GM13976 (cell line): ENCODE results near the gene COX5A.
A peak's percentile ranks its signal among the peaks of the same experiment; 100 is the strongest.

Experiments used
- DNase-seq: peaks from one replicate; pipeline ENCODE4 v3.0.0; 2012; ENCODE audit warnings: low spot score
- in situ Hi-C: fragments of 300-500 bp; cut with MboI; formaldehyde crosslinking; loops from one replicate; pipeline ENCODE4 v1.12.0; 2022; ENCODE audit warnings: low sequenced_read_pairs, mixed read lengths, inconsistent platforms; ENCODE audit not compliant: unreplicated experiment
- TF ChIP-seq, protein P1 (sequence below): IDR thresholded peaks from 2 replicates; pipeline ENCODE4 v1.5.1; 2012; ENCODE audit warnings: borderline replicate concordance, mild to moderate bottlenecking; ENCODE audit not compliant: insufficient read depth; ENCODE audit errors: extremely low read depth, missing control alignments, control extremely low read depth

Gene COX5A

DNA sequence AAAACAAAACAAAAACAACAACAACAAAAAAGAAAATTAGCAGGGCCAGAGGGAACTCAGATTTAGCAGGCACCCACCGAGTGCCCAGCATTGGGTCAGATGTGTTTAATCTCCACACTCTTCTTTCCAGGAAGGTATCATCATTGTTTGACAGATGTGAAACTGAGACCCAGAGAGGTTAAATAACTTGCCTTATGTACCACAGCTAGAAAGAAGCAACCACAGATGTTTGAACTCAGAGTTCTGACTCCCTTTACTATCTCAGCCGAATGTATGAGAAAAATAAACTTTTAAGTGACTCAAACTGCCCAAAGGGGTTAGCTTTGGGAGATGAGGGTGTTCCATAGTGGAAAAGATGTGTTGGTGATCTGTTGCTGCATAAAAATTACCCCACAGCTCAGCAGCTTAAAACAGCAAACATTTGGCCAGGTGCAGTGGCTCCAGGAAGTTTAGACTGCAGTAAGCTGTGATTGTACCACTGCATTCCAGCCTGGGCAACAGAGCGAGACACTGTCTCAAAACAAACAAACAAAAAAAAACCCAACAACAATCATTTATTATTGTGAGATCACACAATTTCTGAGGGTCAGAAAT, 23.2 kb upstream of the COX5A start:
- no peak for DNase-seq
- TF ChIP-seq, protein P1, sequence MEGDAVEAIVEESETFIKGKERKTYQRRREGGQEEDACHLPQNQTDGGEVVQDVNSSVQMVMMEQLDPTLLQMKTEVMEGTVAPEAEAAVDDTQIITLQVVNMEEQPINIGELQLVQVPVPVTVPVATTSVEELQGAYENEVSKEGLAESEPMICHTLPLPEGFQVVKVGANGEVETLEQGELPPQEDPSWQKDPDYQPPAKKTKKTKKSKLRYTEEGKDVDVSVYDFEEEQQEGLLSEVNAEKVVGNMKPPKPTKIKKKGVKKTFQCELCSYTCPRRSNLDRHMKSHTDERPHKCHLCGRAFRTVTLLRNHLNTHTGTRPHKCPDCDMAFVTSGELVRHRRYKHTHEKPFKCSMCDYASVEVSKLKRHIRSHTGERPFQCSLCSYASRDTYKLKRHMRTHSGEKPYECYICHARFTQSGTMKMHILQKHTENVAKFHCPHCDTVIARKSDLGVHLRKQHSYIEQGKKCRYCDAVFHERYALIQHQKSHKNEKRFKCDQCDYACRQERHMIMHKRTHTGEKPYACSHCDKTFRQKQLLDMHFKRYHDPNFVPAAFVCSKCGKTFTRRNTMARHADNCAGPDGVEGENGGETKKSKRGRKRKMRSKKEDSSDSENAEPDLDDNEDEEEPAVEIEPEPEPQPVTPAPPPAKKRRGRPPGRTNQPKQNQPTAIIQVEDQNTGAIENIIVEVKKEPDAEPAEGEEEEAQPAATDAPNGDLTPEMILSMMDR, result no peak
- in situ Hi-C loops, result no loop called here

DNA sequence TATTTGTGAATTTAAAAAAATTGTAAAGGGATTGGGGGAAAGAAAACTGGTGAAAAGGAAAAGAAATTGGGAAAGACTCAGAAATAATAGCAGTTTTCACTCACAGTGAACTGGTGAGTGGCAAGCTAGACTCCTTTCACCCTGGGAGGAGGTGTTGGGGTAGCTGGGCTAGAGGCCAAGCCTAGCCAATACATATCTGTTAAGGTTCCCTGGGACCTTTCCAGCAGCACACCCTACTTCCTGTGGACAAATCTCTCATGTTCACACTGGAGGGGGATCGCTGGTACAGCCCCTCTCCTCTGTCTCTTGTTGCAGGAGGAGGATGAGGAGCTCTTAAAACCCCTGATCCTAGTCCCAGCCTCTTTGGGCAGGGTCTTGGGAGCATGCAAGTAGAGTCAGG, 22.4 kb upstream of the COX5A start:
- in situ Hi-C loops, result no loop called here
- DNase-seq, result no peak
- TF ChIP-seq, protein P1, result no peak

DNA sequence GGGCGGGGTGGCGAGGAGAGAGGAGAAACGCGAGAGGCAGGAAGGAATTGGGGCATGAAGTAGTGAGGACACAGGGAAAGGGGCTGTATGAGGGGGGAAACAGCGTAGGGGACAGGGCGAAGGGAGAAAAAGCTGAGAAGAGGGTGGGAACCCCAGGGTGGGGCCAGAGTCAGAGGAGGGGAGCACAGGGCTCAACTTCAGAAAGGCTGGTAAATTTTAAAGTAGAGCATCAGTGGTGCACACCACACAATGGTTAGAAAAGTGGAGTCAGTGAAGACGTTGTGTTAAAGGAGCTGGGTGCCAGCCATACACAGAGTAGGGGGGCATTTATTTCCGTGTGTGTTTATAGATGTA, 21.7 kb upstream of the COX5A start:
- TF ChIP-seq, protein P1, result no peak
- in situ Hi-C loops, result no loop called here
- DNase-seq, result no peak

DNA sequence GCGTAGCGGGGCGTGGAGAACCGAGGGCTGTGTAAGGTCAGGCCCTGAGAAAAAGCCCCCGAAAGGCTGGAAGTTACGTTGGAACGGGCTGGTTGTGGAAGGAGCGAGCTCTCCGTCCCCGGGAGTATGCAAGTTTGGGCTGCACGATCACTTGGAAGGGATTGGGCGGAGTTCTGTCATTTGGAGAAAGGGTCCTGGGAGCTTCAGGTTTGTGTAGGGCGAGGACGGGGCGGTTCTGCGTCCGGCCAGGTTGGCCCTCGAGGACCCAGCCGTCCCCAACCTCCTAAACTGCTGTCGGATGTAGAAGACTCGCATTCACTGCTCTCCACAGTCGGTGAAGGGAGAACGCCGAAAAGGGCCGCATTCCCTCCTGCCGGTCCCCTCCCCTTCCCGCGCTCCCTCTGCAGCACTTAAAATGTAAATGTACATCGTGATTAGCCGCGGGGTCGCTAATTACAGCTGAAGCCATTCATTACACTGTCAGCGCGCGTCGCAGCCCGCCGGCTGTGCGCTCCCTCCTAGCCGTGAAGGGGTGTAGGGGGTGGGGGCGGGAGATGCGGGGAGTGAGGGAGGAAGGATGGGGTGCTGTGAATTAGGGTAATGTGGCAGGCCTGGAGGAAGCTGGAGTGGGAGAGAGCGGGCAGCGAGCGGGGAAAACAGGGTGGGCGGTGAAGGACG, 21.2 kb upstream of the COX5A start:
- DNase-seq, result no peak
- in situ Hi-C loops, result no loop called here
- TF ChIP-seq, protein P1, result no peak

DNA sequence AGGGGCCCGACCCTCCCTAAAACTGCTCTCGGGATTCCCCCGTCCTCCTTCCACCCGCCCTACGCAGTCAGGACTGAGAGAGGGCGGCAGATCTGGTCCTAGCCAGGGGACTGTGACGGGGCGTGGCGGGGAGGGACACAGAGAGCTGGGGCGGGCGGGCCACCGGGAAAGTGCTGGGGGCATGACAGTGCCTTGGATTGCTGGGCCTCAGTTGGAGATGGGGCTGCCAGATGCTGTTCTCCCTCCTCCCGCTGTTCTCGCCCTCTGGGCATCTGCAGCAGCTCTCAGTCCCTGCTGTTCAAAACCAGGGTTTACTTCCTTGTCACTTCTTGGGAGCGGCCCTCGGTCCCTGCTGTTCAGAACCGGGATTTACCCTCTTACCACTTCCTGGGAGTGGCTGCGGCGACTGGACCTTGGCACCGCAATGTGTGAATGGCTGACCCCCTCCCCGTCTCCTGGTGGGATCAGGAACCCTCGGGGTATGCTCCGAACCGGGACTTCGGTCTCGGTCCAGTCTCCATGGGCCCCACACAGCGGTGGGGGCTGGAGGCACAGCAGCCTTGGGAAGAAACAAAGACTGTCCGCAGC, 20.5 kb upstream of the COX5A start:
- DNase-seq, result peak; percentile 46
- TF ChIP-seq, protein P1, result no peak
- in situ Hi-C loops, result no loop called here

DNA sequence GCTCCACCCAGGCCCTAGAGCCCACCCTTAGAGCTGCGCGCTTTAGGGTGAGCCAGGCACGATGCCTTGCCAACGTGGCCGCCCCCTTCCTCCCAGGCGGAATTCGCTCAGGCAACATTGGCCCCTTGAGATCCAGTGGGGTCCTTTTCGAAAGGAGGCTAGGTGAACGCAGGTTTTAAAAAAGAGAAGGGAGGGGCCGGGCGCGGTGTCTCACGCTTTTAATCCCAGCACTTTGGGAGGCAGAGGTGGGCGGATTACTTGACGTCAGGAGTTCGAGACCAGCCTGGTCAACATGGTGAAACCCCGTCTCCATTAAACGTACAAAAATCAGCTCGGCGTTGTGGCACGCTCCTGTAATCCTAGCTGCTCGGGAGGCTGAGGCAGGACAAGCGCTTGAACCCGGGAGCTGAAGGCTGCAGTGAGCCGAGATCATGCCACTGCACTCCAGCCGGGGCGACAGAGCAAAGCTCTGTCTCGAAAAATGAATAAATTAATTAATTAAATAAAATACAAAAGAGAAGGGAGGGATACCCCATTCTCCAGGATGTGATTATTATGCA, 19.7 kb upstream of the COX5A start:
- DNase-seq, result no peak

More for the DNA sequence above, 19.7 kb upstream of the COX5A start:
- in situ Hi-C loops, result no loop called here
- TF ChIP-seq, protein P1, result no peak
